IMR-90 (cell line): ENCODE data around the gene IGIP. TPM values are rescaled to one million over a fixed set of nuclear protein-coding genes. Genes with fewer than 3 reads are reported as not detected.

ENCODE experiments used
- ATAC-seq: fragments of 200-7000 bp; cut with Tn5 transposase; 2 replicates; pipeline ENCODE4 v1.9.1; 2020; ENCODE audit warnings: low read depth, mild to moderate bottlenecking, moderate library complexity
- BruUV-seq: library from RNA; stranded (reverse); fragments of 400-500 nt; replicated peaks from 2 replicates; lab custom pipeline; 2021; lab: Mats Ljungman, UMichigan
- CTCF ChIA-PET: fragments of 300-600 bp; formaldehyde crosslinking; extraction: SDS; loops from one replicate; lab custom pipeline; 2021; ENCODE audit warnings: antibody characterized with exemption; lab: Yijun Ruan, JAX
- POLR2A ChIA-PET: fragments of 300-600 bp; sonication (Branson Sonifier 250); formaldehyde crosslinking; loops from one replicate; lab custom pipeline; 2022; ENCODE audit warnings: antibody characterized with exemption; ENCODE audit not compliant: unreplicated experiment; lab: Charles Lee
- DNase-seq: peaks from one replicate; pipeline ENCODE4 v3.0.0; 2013
- H2AFZ ChIP-seq: replicated peaks from 2 replicates; pipeline ENCODE3; 2013; ENCODE audit warnings: low read length, mild to moderate bottlenecking; ENCODE audit not compliant: poor library complexity
- H2AK5ac ChIP-seq: 2 replicates; pipeline ENCODE4 v1.6.1; 2013; ENCODE audit warnings: low read depth, low read length, inconsistent platforms
- H2AK9ac ChIP-seq: replicated peaks from 2 replicates; pipeline ENCODE3; 2013; ENCODE audit warnings: mild to moderate bottlenecking, low read depth, low read length, moderate library complexity; ENCODE audit not compliant: poor library complexity
- H2BK120ac ChIP-seq: 2 replicates; pipeline ENCODE4 v1.6.1; 2013; ENCODE audit warnings: low read depth, low read length, inconsistent platforms
- H2BK15ac ChIP-seq: 3 replicates; pipeline ENCODE4 v1.6.1; 2013; ENCODE audit warnings: low read depth, low read length, inconsistent platforms
- H2BK20ac ChIP-seq: 2 replicates; pipeline ENCODE4 v1.6.1; 2013; ENCODE audit warnings: low read depth, mild to moderate bottlenecking, inconsistent platforms, low read length, moderate library complexity
- H2BK5ac ChIP-seq: 2 replicates; pipeline ENCODE4 v1.6.1; 2013; ENCODE audit warnings: mild to moderate bottlenecking, low read depth, low read length, inconsistent platforms; ENCODE audit not compliant: poor library complexity, severe bottlenecking
- H3K14ac ChIP-seq: replicated peaks from 2 replicates; pipeline ENCODE4 v1.6.1; 2013; ENCODE audit warnings: low read depth, low read length, inconsistent platforms
- H3K18ac ChIP-seq: 2 replicates; pipeline ENCODE4 v1.6.1; 2013; ENCODE audit warnings: low read depth, low read length, control low read depth
- H3K23ac ChIP-seq: 2 replicates; pipeline ENCODE4 v1.6.1; 2013; ENCODE audit warnings: low read depth, low read length, inconsistent platforms
- H3K27ac ChIP-seq: 2 replicates; pipeline ENCODE4 v1.5.1; 2013; ENCODE audit warnings: mild to moderate bottlenecking, control low read depth, low read length; ENCODE audit not compliant: insufficient read depth
- H3K27me3 ChIP-seq: 2 replicates; pipeline ENCODE4 v1.6.1; 2013; ENCODE audit warnings: low read length; ENCODE audit not compliant: control insufficient read depth, insufficient read depth
- H3K36me3 ChIP-seq: 2 replicates; pipeline ENCODE4 v1.6.1; 2013; ENCODE audit warnings: low read length, mixed read lengths; ENCODE audit not compliant: control insufficient read depth, insufficient read depth
- H3K4ac ChIP-seq: 2 replicates; pipeline ENCODE4 v1.6.1; 2013; ENCODE audit warnings: low read depth, low read length, inconsistent platforms
- H3K4me1 ChIP-seq: 2 replicates; pipeline ENCODE4 v1.6.1; 2013; ENCODE audit warnings: low read length, mixed read lengths; ENCODE audit not compliant: control insufficient read depth, insufficient read depth
- H3K4me2 ChIP-seq: 2 replicates; pipeline ENCODE4 v1.6.1; 2013; ENCODE audit warnings: low read depth, mild to moderate bottlenecking, control low read depth, low read length, moderate library complexity
- H3K4me3 ChIP-seq: 2 replicates; pipeline ENCODE4 v1.5.1; 2013; ENCODE audit warnings: low read depth, mild to moderate bottlenecking, control low read depth, low read length, moderate library complexity; ENCODE audit not compliant: insufficient read depth
- H3K56ac ChIP-seq: 2 replicates; pipeline ENCODE4 v1.6.1; 2013; ENCODE audit warnings: low read length, inconsistent platforms; ENCODE audit not compliant: insufficient read depth; ENCODE audit errors: extremely low read depth
- H3K79me1 ChIP-seq, 2 experiments: 2 replicates each; pipeline ENCODE4 v1.6.1; 2013; ENCODE audit warnings: low read length in 2 of 2, inconsistent platforms in 1 of 2, low read depth in 1 of 2
- H3K9ac ChIP-seq: 2 replicates; pipeline ENCODE4 v1.6.1; 2013; ENCODE audit warnings: low read depth, low read length, control low read depth
- H3K9me1 ChIP-seq: 2 replicates; pipeline ENCODE4 v1.6.1; 2013; ENCODE audit warnings: low read length, inconsistent platforms; ENCODE audit not compliant: insufficient read depth
- H3K9me3 ChIP-seq: 2 replicates; pipeline ENCODE4 v1.6.1; 2013; ENCODE audit warnings: low read length; ENCODE audit not compliant: control insufficient read depth, insufficient read depth
- H4K20me1 ChIP-seq: 2 replicates; pipeline ENCODE4 v1.6.1; 2013; ENCODE audit warnings: low read length, inconsistent platforms; ENCODE audit not compliant: insufficient read depth
- H4K5ac ChIP-seq: 2 replicates; pipeline ENCODE4 v1.6.1; 2013; ENCODE audit warnings: mild to moderate bottlenecking, low read depth, low read length, control low read depth
- H4K8ac ChIP-seq, 2 experiments: 2 replicates each; pipeline ENCODE4 v1.6.1; 2013; ENCODE audit warnings: low read depth in 2 of 2, low read length in 2 of 2, control low read depth in 1 of 2, inconsistent platforms in 1 of 2
- H4K91ac ChIP-seq: 2 replicates; pipeline ENCODE4 v1.6.1; 2013; ENCODE audit warnings: low read depth, low read length, inconsistent platforms; ENCODE audit not compliant: insufficient read depth
- SMC3 ChIP-seq: fragments of 150-350 bp; IDR thresholded peaks from 2 replicates; pipeline ENCODE4 v1.6.1; 2016; ENCODE audit warnings: low read depth, mild to moderate bottlenecking, antibody characterized with exemption, low read length, moderate library complexity
- WGBS, 2 experiments: methylation state at CpG; one replicate each; pipeline versions ENCODE4 v1.1.5 to v1.1.7; 2013; ENCODE audit warnings: missing lambda C conversion rate in 2 of 2; ENCODE audit not compliant: insufficient read length in 1 of 2; ENCODE audit errors: extremely low coverage in 2 of 2; 5-methylcytosine and 5-hydroxymethylcytosine counted together
- dilution Hi-C: fragments of 300-500 bp; cut with HindIII; formaldehyde crosslinking; loops from one replicate; pipeline ENCODE4 v1.14.3; 2018; ENCODE audit warnings: low sequenced_read_pairs; ENCODE audit not compliant: unreplicated experiment
- in situ Hi-C: fragments of 300-500 bp; cut with MboI; formaldehyde crosslinking; loops from 3 replicates; pipeline ENCODE4 v1.14.3; 2019; ENCODE audit warnings: low sequenced_read_pairs, inconsistent platforms, mixed read lengths
- intact Hi-C: fragments of 100-400 bp; cut with micrococcal nuclease; formaldehyde crosslinking; loops from 2 replicates; pipeline ENCODE4 v1.10.0; 2022
- polyA plus RNA-seq, 3 experiments: library from polyadenylated mRNA; depleted of rRNA; stranded (reverse); fragments of >200 nt; gene quantifications; 2 replicates each; pipeline ENCODE4 v1.2.3, GENCODE V29; 2012; ENCODE audit warnings: low replicate concordance in 1 of 3
- total RNA-seq: library from RNA; depleted of rRNA; stranded (reverse); fragments of >200 nt; gene quantifications from 2 replicates; pipeline ENCODE4 v1.2.3, GENCODE V29; 2012

IGIP gene
- total and polyA plus RNA-seq, 2 of the 4 experiments (the other 2 are of a cell fraction): 1.2 to 5.0 TPM

DNA sequence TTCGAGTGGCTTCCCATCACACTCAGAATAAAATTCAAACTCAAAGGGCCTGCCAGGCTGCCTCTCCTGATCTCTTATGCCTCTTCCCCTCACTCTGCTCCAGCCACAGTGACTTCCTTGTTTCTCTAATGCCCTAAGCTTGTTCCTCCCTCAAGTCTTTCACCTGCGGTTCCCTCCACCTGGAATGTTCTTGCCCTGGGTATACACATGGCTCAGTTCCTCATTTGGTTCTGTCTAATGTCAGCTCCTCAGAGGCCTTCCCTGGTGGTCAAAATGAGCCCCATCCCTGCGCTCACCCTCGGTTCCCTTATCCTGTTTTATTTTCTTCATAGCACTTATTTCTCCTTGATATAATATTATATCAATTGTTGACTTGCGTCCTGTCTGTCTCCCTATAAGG, 36.5 kb downstream of the IGIP start:
- Histone ChIP-seq H4K8ac (no peak overlapping the region), H4K91ac (no peak overlapping the region), H3K23ac (no peak overlapping the region), H3K56ac (no peak overlapping the region), H2AK5ac (no peak overlapping the region), H4K5ac (no peak overlapping the region), H2BK15ac (no peak overlapping the region), H3K4me2 (no peak overlapping the region), H2BK20ac (no peak overlapping the region), H3K9me1 (no peaks in the 10 kb centered on the region), H4K20me1 (no peaks in the 10 kb centered on the region; the same call in 1 of the 2 replicates), H3K9me3 (no peaks in the 10 kb centered on the region), H2BK120ac (no peak overlapping the region), H3K4me1 (no peaks in the 10 kb centered on the region), H3K14ac (no peak overlapping the region), H3K18ac (no peak overlapping the region), H3K79me1 (no peaks in the 10 kb centered on the region), H3K36me3 (no peaks in the 10 kb centered on the region), H3K27ac (no peak overlapping the region), H3K27me3 (no peaks in the 10 kb centered on the region), H2AFZ (no peak overlapping the region), H3K4me3 (no peak overlapping the region), H3K4ac (no peak overlapping the region), H3K9ac (no peak overlapping the region), H2BK5ac (no peak overlapping the region), H2AK9ac (peak overlapping the region; percentile 16)
- POLR2A ChIA-PET: no interaction called here
- ATAC-seq: no peak
- dilution Hi-C loops: no loop called here
- BruUV-seq: no TSS peak
- TF ChIP-seq SMC3: no peak
- intact Hi-C loops: no loop called here
- in situ Hi-C loops: loop anchor here (10.0 kb wide), 1 partner anchor 377 kb away; no protein-coding TSS in a partner anchor
- CTCF ChIA-PET: no interaction called here
- no peak for DNase-seq
- 78% methylated on average over 1 of the region's 5 CpGs; no CpG with 5 or more reads in 1 of the 2 experiments for WGBS, 2 experiments
